Adrenal gland (tissue), 5 donors: ENCODE measurements around the gene FAM228B.

Experiments used
- POLR2A ChIP-seq, 2 donors: fragments of 450-650 bp; IDR thresholded peaks; one replicate each; pipeline ENCODE4 v1.6.1; 2017; ENCODE audit warnings: antibody characterized with exemption in 2 of 2, mild to moderate bottlenecking in 2 of 2, moderate library complexity in 1 of 2
- TF ChIP-seq, protein P1 (sequence below), 6 experiments: fragments of 450-650 bp in 4 of 6; fragments of 200-600 bp in 2 of 6; sonication (generic) in 1 of 6; IDR thresholded peaks; 1 replicate in 5 of 6; 2 replicates in 1 of 6; pipeline versions ENCODE4 v1.5.1 to v1.8.0; 2016 to 2021; ENCODE audit warnings: antibody characterized with exemption in 6 of 6, mild to moderate bottlenecking in 2 of 6, moderate library complexity in 1 of 6
- donor health status: DM: no; HTN: no; CAD: no.

DNA sequence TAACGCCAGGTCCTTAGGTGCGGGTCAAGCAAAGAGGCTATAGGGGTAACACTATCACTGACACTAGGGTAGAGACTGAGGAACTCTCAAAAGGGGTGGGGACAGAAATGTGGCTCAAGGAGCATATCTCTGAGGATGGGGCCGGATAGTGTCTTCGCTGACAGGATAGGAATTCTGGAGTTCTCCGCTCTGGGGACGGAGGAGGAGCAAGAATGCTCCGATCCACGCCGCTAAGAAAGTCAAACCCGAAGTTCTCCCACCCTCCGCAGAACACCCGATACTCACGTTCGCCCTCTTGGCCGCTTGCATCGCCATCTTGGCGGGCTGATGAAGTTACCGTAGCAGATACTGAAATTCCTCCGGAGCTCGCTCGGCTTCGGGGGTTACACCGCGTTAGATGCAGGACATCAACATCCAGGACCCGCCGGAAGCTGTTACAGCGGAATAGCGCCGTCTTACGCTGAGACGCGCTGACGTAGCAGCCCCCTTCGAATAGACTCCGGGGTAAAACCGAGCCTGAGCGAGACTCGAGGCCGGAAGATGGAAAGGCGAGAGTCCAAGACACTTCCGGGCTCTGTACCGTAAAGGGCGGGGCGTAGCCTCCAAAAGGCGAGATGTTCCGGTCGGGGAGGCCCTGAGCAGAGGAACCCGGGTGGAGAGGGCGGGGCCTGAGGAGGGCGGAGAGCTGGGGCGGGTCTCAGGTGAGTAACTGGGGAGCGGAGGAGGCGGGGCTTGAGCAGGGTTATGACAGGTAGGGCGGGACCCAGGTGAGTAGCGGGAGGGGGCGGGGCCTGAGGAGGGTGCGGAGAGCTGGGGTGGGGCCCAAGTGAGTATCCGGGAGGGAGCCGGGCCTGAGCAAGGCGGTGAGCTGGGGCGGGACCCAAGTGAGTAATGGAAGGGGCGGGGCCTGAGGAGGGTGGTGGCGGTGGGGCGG, 47.1 kb upstream of the FAM228B start, which contains the start of gene SF3B6:
- TF ChIP-seq, protein P1, sequence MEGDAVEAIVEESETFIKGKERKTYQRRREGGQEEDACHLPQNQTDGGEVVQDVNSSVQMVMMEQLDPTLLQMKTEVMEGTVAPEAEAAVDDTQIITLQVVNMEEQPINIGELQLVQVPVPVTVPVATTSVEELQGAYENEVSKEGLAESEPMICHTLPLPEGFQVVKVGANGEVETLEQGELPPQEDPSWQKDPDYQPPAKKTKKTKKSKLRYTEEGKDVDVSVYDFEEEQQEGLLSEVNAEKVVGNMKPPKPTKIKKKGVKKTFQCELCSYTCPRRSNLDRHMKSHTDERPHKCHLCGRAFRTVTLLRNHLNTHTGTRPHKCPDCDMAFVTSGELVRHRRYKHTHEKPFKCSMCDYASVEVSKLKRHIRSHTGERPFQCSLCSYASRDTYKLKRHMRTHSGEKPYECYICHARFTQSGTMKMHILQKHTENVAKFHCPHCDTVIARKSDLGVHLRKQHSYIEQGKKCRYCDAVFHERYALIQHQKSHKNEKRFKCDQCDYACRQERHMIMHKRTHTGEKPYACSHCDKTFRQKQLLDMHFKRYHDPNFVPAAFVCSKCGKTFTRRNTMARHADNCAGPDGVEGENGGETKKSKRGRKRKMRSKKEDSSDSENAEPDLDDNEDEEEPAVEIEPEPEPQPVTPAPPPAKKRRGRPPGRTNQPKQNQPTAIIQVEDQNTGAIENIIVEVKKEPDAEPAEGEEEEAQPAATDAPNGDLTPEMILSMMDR (IDR thresholded peaks at IDR 0.05), result no peak
- TF ChIP-seq POLR2A (IDR thresholded peaks at IDR 0.05), result peak; percentile 12 to 76
